ENCODE results near the gene SPC24. TPM values are rescaled to one million over a fixed set of nuclear protein-coding genes. Genes with fewer than 3 reads are reported as not detected.
A peak's percentile ranks its signal among the peaks of the same experiment; 100 is the strongest.
"Not testable (repeated sequence)": the region's sequence is repeated elsewhere in the genome, so short reads cannot be mapped to it uniquely, and the experiment has no call there.

SPC24 gene
- total RNA-seq, 2 experiments from 2014 or later: 68.2 to 72.1 TPM

GRCh38 chr19:11166281-11167142, 10.9 kb upstream of the SPC24 start:
- no peaks in the 10 kb centered on the region for H3K27me3 Mint-ChIP-seq
- H3K36me3 Mint-ChIP-seq (ENCODE audit: low read depth): no peaks in the 10 kb centered on the region
- POLR2A ChIA-PET: no interaction called here
- no peak for DNase-seq
- H3K27ac Mint-ChIP-seq: no peak overlapping the region
- H3K4me3 Mint-ChIP-seq: no peak overlapping the region
- CTCF ChIA-PET: no interaction called here
- H3K4me1 Mint-ChIP-seq: no peaks in the 10 kb centered on the region
- no peaks in the 10 kb centered on the region for H3K9me3 Mint-ChIP-seq

- Mint-ChIP-seq H3K9me3 (no peaks in the 10 kb centered on the region), H3K36me3 (ENCODE audit: low read depth) (no peaks in the 10 kb centered on the region), H3K27ac (no peak overlapping the region), H3K4me3 (no peak overlapping the region), H3K27me3 (no peaks in the 10 kb centered on the region), H3K4me1 (no peaks in the 10 kb centered on the region)
- ChIA-PET POLR2A (no interaction called here), CTCF (no interaction called here)
- no peak for DNase-seq
These were observed 10.0 kb upstream of the SPC24 start for GRCh38 chr19:11165486-11166030.

- Mint-ChIP-seq H3K4me3 (no peak overlapping the region), H3K27me3 (peaks cover 3% of the 10 kb centered on the region), H3K27ac (no peak overlapping the region), H3K9me3 (no peaks in the 10 kb centered on the region), H3K36me3 (ENCODE audit: low read depth) (no peaks in the 10 kb centered on the region), H3K4me1 (no peaks in the 10 kb centered on the region)
- CTCF ChIA-PET: no interaction called here
- POLR2A ChIA-PET: interaction anchor here (0.6 to 1.4 kb wide), 2 partner anchors 10 to 131 kb away, joined by 3 read pairs; partner anchors contain the start of gene TSPAN16
- DNase-seq: no peak
These were observed 9.4 kb upstream of the SPC24 start for GRCh38 chr19:11164879-11165406.

- DNase-seq: no peak
- H3K9me3 Mint-ChIP-seq: no peaks in the 10 kb centered on the region
- H3K27ac Mint-ChIP-seq: no peak overlapping the region
- ChIA-PET POLR2A (interaction anchor here (0.6 to 1.4 kb wide), 2 partner anchors 10 to 131 kb away, joined by 3 read pairs; partner anchors contain the start of gene TSPAN16), CTCF (interaction anchor here (0.7 to 1.0 kb wide), 2 partner anchors 38 to 222 kb away, joined by 3 to 5 read pairs; no protein-coding TSS in a partner anchor)
- no peaks in the 10 kb centered on the region for H3K4me1 Mint-ChIP-seq
- H3K36me3 Mint-ChIP-seq (ENCODE audit: low read depth): no peaks in the 10 kb centered on the region
- no peak overlapping the region for H3K4me3 Mint-ChIP-seq
- H3K27me3 Mint-ChIP-seq: peaks cover 3% of the 10 kb centered on the region
These were observed 8.7 kb upstream of the SPC24 start for GRCh38 chr19:11164296-11164695.

- POLR2A ChIA-PET: interaction anchor here (0.7 kb wide), 1 partner anchor 162 kb away, joined by 3 read pairs; no protein-coding TSS in a partner anchor
- DNase-seq; CTCF ChIA-PET; H3K27me3 Mint-ChIP-seq; H3K9me3 Mint-ChIP-seq; H3K4me1 Mint-ChIP-seq; H3K4me3 Mint-ChIP-seq; H3K36me3 Mint-ChIP-seq (ENCODE audit: low read depth); H3K27ac Mint-ChIP-seq: not testable (repeated sequence)
These were observed 4.8 kb upstream of the SPC24 start for GRCh38 chr19:11160440-11160768.

GRCh38 chr19:11159598-11160439, 4.2 kb upstream of the SPC24 start:
- H3K36me3 Mint-ChIP-seq (ENCODE audit: low read depth): no peaks in the 10 kb centered on the region
- ChIA-PET POLR2A (no interaction called here), CTCF (no interaction called here)
- no peak for DNase-seq
- H3K27me3 Mint-ChIP-seq: peaks cover 3% of the 10 kb centered on the region
- no peak overlapping the region for H3K4me3 Mint-ChIP-seq
- peaks cover 8% of the 10 kb centered on the region for H3K4me1 Mint-ChIP-seq
- H3K27ac Mint-ChIP-seq: no peak overlapping the region
- H3K9me3 Mint-ChIP-seq: no peaks in the 10 kb centered on the region

GRCh38 chr19:11154683-11155047, 917 bp downstream of the SPC24 start:
- Mint-ChIP-seq H3K4me3 (peak overlapping the region; percentile 80), H3K9me3 (no peaks in the 10 kb centered on the region), H3K4me1 (peaks cover 31% of the 10 kb centered on the region), H3K27ac (peak overlapping the region; percentile 92), H3K27me3 (no peaks in the 10 kb centered on the region), H3K36me3 (ENCODE audit: low read depth) (peaks cover 20% of the 10 kb centered on the region)
- no peak for DNase-seq
- CTCF ChIA-PET: interaction anchor here (0.6 to 2.8 kb wide), 5 partner anchors 18 to 1572 kb away, joined by 3 to 11 read pairs (median 3); no protein-coding TSS in a partner anchor
- POLR2A ChIA-PET: interaction anchor here (0.7 to 2.4 kb wide), 15 partner anchors 9 to 326 kb away, joined by 3 to 21 read pairs (median 5); partner anchors contain the start of genes ELAVL3, KANK2, LDLR and SMARCA4

- H3K4me1 Mint-ChIP-seq: peaks cover 31% of the 10 kb centered on the region
- CTCF ChIA-PET: interaction anchor here (0.6 to 1.3 kb wide), 3 partner anchors 27 to 442 kb away, joined by 3 read pairs; no protein-coding TSS in a partner anchor
- no peak for DNase-seq
- no peaks in the 10 kb centered on the region for H3K9me3 Mint-ChIP-seq
- H3K4me3 Mint-ChIP-seq: no peak overlapping the region
- POLR2A ChIA-PET: no interaction called here
- peaks cover 35% of the 10 kb centered on the region for H3K36me3 Mint-ChIP-seq (ENCODE audit: low read depth)
- H3K27me3 Mint-ChIP-seq: no peaks in the 10 kb centered on the region
- no peak overlapping the region for H3K27ac Mint-ChIP-seq
These were observed 3.1 kb downstream of the SPC24 start for GRCh38 chr19:11152318-11153062.

- Mint-ChIP-seq H3K9me3 (no peaks in the 10 kb centered on the region), H3K27ac (no peak overlapping the region)
- CTCF ChIA-PET: interaction anchor here (1.3 kb wide), 1 partner anchor 116 kb away, joined by 3 read pairs; no protein-coding TSS in a partner anchor
These were observed 4.4 kb downstream of the SPC24 start for GRCh38 chr19:11151181-11151580.

GRCh38 chr19:11148001-11148400, 7.6 kb downstream of the SPC24 start:
- POLR2A ChIA-PET: interaction anchor here (5.3 kb wide), 1 partner anchor 8 kb away, joined by 21 read pairs; the partner anchor contains the start of gene SPC24

More at GRCh38 chr19:11151181-11151580, 4.4 kb downstream of the SPC24 start:
- Mint-ChIP-seq H3K4me3 (no peak overlapping the region), H3K36me3 (ENCODE audit: low read depth) (peaks cover 47% of the 10 kb centered on the region), H3K27me3 (no peaks in the 10 kb centered on the region), H3K4me1 (peaks cover 27% of the 10 kb centered on the region)
- DNase-seq: no peak
- POLR2A ChIA-PET: interaction anchor here (0.9 kb wide), 1 partner anchor 9 kb away, joined by 3 read pairs; no protein-coding TSS in a partner anchor

GRCh38 chr19:11145536-11145924, 10.1 kb downstream of the SPC24 start:
- no peaks in the 10 kb centered on the region for H3K4me1 Mint-ChIP-seq
- CTCF ChIA-PET: interaction anchor here (0.9 kb wide), 1 partner anchor 209 kb away, joined by 4 read pairs; no protein-coding TSS in a partner anchor
- no peaks in the 10 kb centered on the region for H3K9me3 Mint-ChIP-seq
- no peaks in the 10 kb centered on the region for H3K27me3 Mint-ChIP-seq
- POLR2A ChIA-PET: interaction anchor here (5.3 kb wide), 1 partner anchor 10 kb away, joined by 21 read pairs; the partner anchor contains the start of gene SPC24
- H3K27ac Mint-ChIP-seq: no peak overlapping the region
- no peak overlapping the region for H3K4me3 Mint-ChIP-seq
- peaks cover 40% of the 10 kb centered on the region for H3K36me3 Mint-ChIP-seq (ENCODE audit: low read depth)
- DNase-seq: no peak

More at GRCh38 chr19:11148001-11148400, 7.6 kb downstream of the SPC24 start:
- no peaks in the 10 kb centered on the region for H3K27me3 Mint-ChIP-seq
- no peak overlapping the region for H3K4me3 Mint-ChIP-seq
- no peaks in the 10 kb centered on the region for H3K9me3 Mint-ChIP-seq
- peaks cover 11% of the 10 kb centered on the region for H3K4me1 Mint-ChIP-seq
- DNase-seq: no peak
- no peak overlapping the region for H3K27ac Mint-ChIP-seq
- CTCF ChIA-PET: no interaction called here
- H3K36me3 Mint-ChIP-seq (ENCODE audit: low read depth): peaks cover 52% of the 10 kb centered on the region
